ENCODE measurements around the gene B3GAT1. TPM values are rescaled to one million over a fixed set of nuclear protein-coding genes. Genes with fewer than 3 reads are reported as not detected.
"Not testable (repeated sequence)": the region's sequence is repeated elsewhere in the genome, so short reads cannot be mapped to it uniquely, and the experiment has no call there.

The B3GAT1 gene
- total RNA-seq, 4 donors from 2014 or later = 0.26 to 0.93 (median 0.36) TPM

- Histone ChIP-seq H3K9me3 (no peaks in the 10 kb centered on the region), H3K27ac (no peak overlapping the region), H3K27me3 (peaks cover 12% of the 10 kb centered on the region), H3K4me3 (no peak overlapping the region), H3K36me3 (no peaks in the 10 kb centered on the region), H3K4me1 (no peaks in the 10 kb centered on the region)
- DNase-seq (ENCODE audit: low spot score in 2 of 2) = no peak
- TF ChIP-seq EP300 (IDR thresholded peaks at IDR 0.05) = no peak
- no peak for TF ChIP-seq POLR2A (IDR thresholded peaks at IDR 0.05)
- WGBS = 80% methylated on average over 16 of the region's 16 CpGs
Measured at GRCh38 chr11:134445601-134446325, 33.7 kb upstream of the B3GAT1 start.

- H3K9me3 ChIP-seq; H3K27ac ChIP-seq; H3K4me1 ChIP-seq; H3K4me3 ChIP-seq; H3K36me3 ChIP-seq; DNase-seq (ENCODE audit: low spot score in 2 of 2): not testable (repeated sequence)
- peaks cover 12% of the 10 kb centered on the region for H3K27me3 ChIP-seq
- 74% methylated on average over 14 of the region's 17 CpGs for WGBS
Measured at GRCh38 chr11:134444160-134445108, 32.4 kb upstream of the B3GAT1 start.

GRCh38 chr11:134443246-134443645 lies 31.2 kb upstream of the B3GAT1 start:
- WGBS = 72% methylated on average over 6 of the region's 6 CpGs
- no peak overlapping the region for H3K4me3 ChIP-seq
- H3K9me3 ChIP-seq = no peaks in the 10 kb centered on the region
- peaks cover 12% of the 10 kb centered on the region for H3K27me3 ChIP-seq
- no peaks in the 10 kb centered on the region for H3K36me3 ChIP-seq
- no peak for DNase-seq (ENCODE audit: low spot score in 2 of 2)
- no peaks in the 10 kb centered on the region for H3K4me1 ChIP-seq
- TF ChIP-seq EP300 (IDR thresholded peaks at IDR 0.05) (no peak), POLR2AphosphoS5 (IDR thresholded peaks at IDR 0.05) (no peak), CTCF (IDR thresholded peaks at IDR 0.05) (no peak), POLR2A (IDR thresholded peaks at IDR 0.05) (no peak)
- H3K27ac ChIP-seq = no peak overlapping the region

- Histone ChIP-seq H3K9me3 (no peaks in the 10 kb centered on the region), H3K4me3 (no peak overlapping the region), H3K27me3 (peaks cover 8% of the 10 kb centered on the region), H3K36me3 (no peaks in the 10 kb centered on the region), H3K4me1 (no peaks in the 10 kb centered on the region), H3K27ac (no peak overlapping the region)
- WGBS = 90% methylated on average over 2 of the region's 10 CpGs
- no peak for DNase-seq (ENCODE audit: low spot score in 2 of 2)
- TF ChIP-seq POLR2AphosphoS5 (IDR thresholded peaks at IDR 0.05) (no peak), CTCF (IDR thresholded peaks at IDR 0.05) (no peak), POLR2A (IDR thresholded peaks at IDR 0.05) (no peak), EP300 (IDR thresholded peaks at IDR 0.05) (no peak)
Measured at GRCh38 chr11:134442246-134442645, 30.2 kb upstream of the B3GAT1 start.

GRCh38 chr11:134441706-134442105 lies 29.7 kb upstream of the B3GAT1 start:
- no peaks in the 10 kb centered on the region for H3K36me3 ChIP-seq
- no peak overlapping the region for H3K4me3 ChIP-seq
- no peak for DNase-seq (ENCODE audit: low spot score in 2 of 2)
- no peak for TF ChIP-seq POLR2AphosphoS5 (IDR thresholded peaks at IDR 0.05)
- no peak for TF ChIP-seq CTCF (IDR thresholded peaks at IDR 0.05)
- no peak for TF ChIP-seq EP300 (IDR thresholded peaks at IDR 0.05)
- no peak for TF ChIP-seq POLR2A (IDR thresholded peaks at IDR 0.05)
- H3K4me1 ChIP-seq = no peaks in the 10 kb centered on the region
- WGBS = 49% methylated on average over 4 of the region's 4 CpGs
- H3K9me3 ChIP-seq = no peaks in the 10 kb centered on the region
- no peak overlapping the region for H3K27ac ChIP-seq
- H3K27me3 ChIP-seq = peaks cover 8% of the 10 kb centered on the region

- H3K4me3 ChIP-seq = no peak overlapping the region
- no peaks in the 10 kb centered on the region for H3K9me3 ChIP-seq
- H3K4me1 ChIP-seq = no peaks in the 10 kb centered on the region
- no peak for TF ChIP-seq EP300 (IDR thresholded peaks at IDR 0.05)
- TF ChIP-seq POLR2AphosphoS5 (IDR thresholded peaks at IDR 0.05) = no peak
- TF ChIP-seq POLR2A (IDR thresholded peaks at IDR 0.05) = no peak
- TF ChIP-seq CTCF (IDR thresholded peaks at IDR 0.05) = no peak
- DNase-seq (ENCODE audit: low spot score in 2 of 2) = no peak
- H3K27me3 ChIP-seq = peaks cover 8% of the 10 kb centered on the region
- 21% methylated on average over 8 of the region's 9 CpGs for WGBS
- H3K36me3 ChIP-seq = no peaks in the 10 kb centered on the region
- no peak overlapping the region for H3K27ac ChIP-seq
Measured at GRCh38 chr11:134441281-134441680, 29.2 kb upstream of the B3GAT1 start.
